A549 (cell line): ENCODE data around the gene PSORS1C1.

ENCODE experiments used
- BCL3 ChIP-seq: fragments of >200 bp; sonication (Bioruptor Twin); formaldehyde crosslinking; IDR thresholded peaks from 3 replicates; pipeline ENCODE4 v1.6.1; 2016
- CTCF ChIP-seq: fragments of >200 bp; sonication (Bioruptor Twin); formaldehyde crosslinking; IDR thresholded peaks from 3 replicates; pipeline ENCODE4 v1.5.1; 2016
- ESRRA ChIP-seq: fragments of 150-350 bp; IDR thresholded peaks from 2 replicates; pipeline ENCODE4 v1.6.1; 2014; ENCODE audit warnings: mild to moderate bottlenecking, low read length, borderline replicate concordance
- JUNB ChIP-seq: fragments of >200 bp; sonication (Bioruptor Twin); formaldehyde crosslinking; IDR thresholded peaks from 2 replicates; pipeline ENCODE4 v1.6.1; 2016
- POLR2AphosphoS2 ChIP-seq: conservative IDR thresholded peaks from 2 replicates; pipeline ENCODE4 v1.6.1; 2012; ENCODE audit warnings: low read length, improper control_type of control experiment, inconsistent platforms

- TF ChIP-seq POLR2AphosphoS2 (no peak), CTCF (no peak), JUNB (no peak), ESRRA (no peak), BCL3 (no peak)
These were observed 14.5 kb downstream of the PSORS1C1 start for GRCh38 chr6:31129130-31129529.
